ENCODE measurements around the gene ABHD15.

- TF ChIP-seq YY1 (IDR thresholded peaks at IDR 0.05; ENCODE audit: insufficient read depth, insufficient read length) = no peak
- no peak for TF ChIP-seq SUZ12 (IDR thresholded peaks at IDR 0.05; ENCODE audit: extremely low read depth, insufficient read depth, insufficient read length)
- no peak for TF ChIP-seq ZNF274 (IDR thresholded peaks at IDR 0.05; ENCODE audit: low read depth, low read length)
Measured at GRCh38 chr17:29573558-29573869, 6.7 kb upstream of the ABHD15 start.

Data from NT2/D1 (cell line).